Measurements from ENCODE around the gene BCL2.
"Not testable (repeated sequence)": the region's sequence is repeated elsewhere in the genome, so short reads cannot be mapped to it uniquely, and the experiment has no call there.

BCL2 gene

DNA sequence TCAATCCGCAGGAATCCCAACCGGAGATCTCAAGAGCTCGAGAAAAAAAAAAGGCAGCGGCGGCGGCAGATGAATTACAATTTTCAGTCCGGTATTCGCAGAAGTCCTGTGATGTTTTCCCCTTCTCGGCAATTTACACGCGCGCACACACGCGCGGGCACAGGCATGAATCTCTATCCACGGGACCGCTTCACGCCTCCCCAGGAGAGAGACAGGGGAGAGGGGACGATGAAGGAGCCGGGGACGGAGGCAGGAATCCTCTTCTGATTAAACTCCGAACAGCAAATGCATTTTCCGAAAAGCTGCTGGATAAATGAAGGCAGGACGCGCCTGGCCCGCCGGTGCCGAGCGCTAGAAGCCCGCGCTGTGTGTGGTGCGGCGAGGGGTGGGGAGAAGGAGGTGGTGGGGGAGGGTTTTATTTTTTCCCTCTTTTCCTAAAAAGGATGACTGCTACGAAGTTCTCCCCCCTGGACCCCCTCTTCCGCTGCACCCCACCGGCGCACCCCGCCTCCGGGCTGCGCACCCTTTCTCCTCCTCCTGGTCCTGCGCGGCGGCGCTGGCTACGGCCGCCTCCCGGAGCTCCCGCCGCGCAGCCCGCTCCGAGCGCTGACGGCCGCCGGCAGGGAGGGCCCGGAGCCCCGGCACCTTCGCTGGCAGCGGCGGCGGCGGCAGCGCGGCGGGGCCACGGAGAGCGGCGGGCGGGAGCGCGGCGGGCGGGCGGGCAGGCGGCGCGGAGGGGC is at the start of gene BCL2:
TSS of gene BCL2 (minus strand) at position 387 of the 740 bp plus-strand sequence.
- DNase-seq, result peak; percentile 85

DNA sequence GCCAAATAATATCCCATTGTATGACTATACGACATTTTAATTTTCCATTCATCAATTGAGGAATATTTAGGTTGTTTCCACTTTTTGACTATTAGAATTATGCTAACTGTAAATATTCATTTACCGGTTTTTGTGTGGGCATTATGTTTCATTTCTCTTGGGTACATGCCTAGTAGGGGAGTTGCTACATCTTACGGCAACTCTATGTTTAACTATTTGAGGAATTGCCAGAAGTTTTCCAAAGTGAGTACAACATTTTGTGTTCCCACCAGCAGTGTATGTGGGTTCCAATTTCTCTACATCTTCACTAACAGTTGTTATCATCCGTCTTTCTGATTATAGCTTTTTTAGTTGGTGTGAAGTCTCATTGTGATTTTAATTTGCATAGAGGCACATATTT is 49.0 kb upstream of the BCL2 start:
- DNase-seq, result no peak

DNA sequence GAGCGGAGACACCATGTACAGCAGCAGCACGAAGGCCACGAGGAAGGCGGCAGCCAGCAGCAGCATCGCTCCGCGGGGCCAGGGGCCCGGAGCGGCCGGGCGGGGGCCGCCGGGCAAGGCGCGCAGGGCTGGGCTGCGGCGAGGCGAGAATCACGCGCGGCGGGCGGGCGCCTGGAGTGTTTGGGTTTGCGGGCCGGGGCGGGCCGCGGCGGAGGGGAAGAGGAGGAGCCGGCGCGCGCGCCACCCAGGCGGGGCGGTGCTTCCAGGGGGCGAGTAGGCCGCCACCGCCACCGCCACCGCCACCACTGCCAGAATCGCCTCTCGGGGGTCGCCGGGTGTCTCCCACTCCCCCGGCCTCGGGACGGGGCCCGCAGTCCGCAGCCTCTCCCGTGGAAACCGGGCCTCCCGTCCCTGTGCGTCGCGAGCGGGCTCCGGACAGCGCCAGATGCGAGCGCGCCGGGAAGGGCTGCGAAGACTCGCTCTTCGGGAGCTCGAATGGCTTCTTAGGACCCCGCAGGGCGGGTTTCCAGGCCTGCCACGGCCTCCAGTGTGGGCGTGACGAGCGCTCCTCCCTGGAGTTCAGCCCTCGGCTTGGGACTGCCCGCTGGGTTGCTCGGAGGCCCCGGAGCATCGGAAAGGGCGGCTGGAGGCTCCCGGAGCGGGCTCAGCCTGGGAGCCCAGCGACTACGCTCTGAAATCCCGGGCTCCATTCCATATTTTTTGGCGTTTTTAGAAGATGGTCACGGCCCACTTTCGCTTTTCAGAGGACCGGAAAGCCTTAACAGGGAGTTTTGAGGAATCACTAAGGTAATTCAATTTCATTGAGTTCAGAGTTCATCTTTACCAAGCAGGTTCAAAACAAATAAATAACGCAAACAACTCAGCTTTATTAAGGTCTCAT is 47.7 kb upstream of the BCL2 start, which contains the start of gene KDSR:
TSS of gene KDSR (minus strand) at position 154 of the 901 bp plus-strand sequence. CDS start at position 66, 88 bp downstream.
- DNase-seq, result peak; percentile 98

GRCh38 chr18:63366213-63367052 is 46.9 kb upstream of the BCL2 start:
- peak; percentile 39 for DNase-seq

GRCh38 chr18:63365876-63366212 is 46.3 kb upstream of the BCL2 start:
- no peak for DNase-seq

GRCh38 chr18:63363951-63364350 is 44.4 kb upstream of the BCL2 start:
- DNase-seq, result no peak

DNA sequence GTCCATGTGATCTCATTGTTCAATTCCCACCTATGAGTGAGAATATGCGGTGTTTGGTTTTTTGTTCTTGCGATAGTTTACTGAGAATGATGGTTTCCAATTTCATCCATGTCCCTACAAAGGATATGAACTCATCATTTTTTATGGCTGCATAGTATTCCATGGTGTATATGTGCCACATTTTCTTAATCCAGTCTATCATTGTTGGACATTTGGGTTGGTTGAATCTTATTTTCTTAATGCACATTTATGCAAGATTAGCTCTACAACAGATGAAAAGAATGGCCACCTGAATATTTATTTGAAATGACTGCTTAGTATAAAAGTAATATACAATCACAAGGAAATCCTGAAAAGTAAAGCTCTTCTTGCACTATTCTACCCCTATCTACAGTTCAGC is 43.9 kb upstream of the BCL2 start:
- DNase-seq, result not testable (repeated sequence)

DNA sequence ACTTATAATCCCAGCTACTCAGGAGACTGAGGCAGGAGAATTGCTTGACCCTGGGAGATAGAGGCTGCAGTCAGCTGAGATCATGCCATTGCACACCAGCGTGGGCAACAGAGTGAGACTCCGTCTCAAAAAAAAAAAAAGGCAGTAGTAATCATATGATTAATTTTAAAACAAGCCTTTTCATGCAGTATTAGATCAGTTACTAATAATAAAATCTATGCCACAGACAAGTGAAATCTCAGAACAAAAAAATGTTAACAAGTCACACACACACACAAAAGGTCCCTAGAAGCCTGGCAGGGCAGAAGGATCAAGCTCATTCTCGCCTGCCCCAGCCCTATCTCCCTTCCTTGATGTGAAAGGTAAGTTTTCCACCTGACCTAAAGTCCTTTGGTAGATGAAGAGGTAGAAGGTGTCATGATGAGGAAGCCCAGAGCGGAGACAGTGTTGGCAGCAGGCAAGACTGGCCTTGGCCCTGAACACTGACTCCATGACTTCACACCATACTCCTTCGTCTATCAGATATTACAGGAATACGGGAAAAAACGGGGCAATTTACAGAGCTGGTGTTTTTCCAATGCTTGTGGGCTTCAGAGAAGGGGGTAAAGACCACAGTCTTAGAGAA is 36.8 kb upstream of the BCL2 start:
- no peak for DNase-seq

DNA sequence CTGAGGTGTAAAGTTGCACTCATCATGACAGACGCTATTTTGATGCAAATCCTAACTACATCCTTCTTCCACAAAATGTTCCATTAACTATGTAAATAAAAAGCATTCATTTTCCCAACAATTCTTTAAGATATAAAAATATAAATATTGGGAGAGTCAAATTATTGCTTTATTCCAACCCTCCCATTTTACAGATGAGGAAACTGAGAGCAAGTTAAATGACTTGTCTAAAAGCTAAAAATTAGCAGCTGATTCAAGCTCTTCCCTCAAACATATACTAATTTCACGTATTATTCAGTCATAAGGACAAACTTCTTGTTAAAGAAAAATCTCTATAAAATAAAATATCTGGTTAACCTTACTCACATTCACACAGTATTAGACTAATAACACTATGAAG is 30.7 kb upstream of the BCL2 start:
- no peak for DNase-seq

GRCh38 chr18:63348508-63349136 is 29.1 kb upstream of the BCL2 start:
- no peak for DNase-seq

DNA sequence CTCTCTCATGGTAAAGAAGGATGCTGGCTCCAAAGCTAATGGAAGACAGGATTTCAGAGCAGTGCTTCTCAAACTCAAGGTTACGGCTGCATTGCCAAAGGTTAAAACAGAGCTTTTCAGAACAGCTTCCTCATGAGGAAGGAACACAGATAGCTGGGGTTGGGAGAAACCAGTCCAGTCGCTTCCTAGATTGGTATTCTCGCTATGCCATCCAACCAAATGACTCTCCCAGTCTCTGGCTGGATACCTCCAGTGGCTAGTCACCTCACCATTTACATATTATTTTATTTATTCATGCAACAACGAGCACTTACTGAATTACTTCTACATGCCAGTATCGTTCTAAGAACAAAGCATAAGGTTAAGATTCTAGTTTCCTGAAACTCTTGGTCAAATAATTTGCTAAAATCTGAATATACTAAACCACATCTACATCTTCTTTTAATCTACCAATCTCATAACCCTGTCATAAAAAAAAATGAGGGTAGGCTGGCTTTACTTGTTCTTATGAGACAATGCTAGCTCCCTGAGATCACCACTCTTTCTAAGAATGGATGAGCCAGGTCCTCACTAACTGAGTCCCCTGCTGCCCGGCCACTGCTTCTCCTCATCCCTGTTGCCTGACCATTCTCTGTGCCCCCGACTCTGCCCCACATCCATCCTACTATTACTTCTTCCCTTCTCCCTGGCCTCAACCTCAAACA is 27.1 kb upstream of the BCL2 start:
- no peak for DNase-seq

- DNase-seq, result no peak
Observed at GRCh38 chr18:63346031-63346430, 26.5 kb upstream of the BCL2 start.

DNA sequence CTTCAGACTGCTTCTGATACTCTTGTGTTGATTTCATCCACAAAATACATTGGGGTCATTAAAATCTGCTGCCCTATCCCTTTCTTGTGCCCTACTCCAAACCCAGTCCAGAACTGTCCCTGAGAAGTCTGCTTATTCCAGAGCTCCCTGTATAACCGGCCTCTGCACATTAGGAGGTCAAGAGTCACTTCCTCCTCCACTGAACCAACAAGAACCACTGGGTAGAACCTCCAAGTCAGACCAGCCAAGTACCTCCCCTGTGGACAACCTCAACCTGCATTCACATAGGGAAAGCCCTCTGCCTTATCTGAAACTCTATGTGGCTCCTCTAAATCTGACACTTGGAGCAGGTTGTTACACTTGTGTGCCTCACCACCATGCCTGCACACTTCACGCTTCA is 25.3 kb upstream of the BCL2 start:
- DNase-seq, result no peak

- DNase-seq, result no peak
Observed at GRCh38 chr18:63344263-63344662, 24.7 kb upstream of the BCL2 start.

- DNase-seq, result peak; percentile 72
Observed at GRCh38 chr18:63342206-63342605, 22.6 kb upstream of the BCL2 start.

- DNase-seq, result peak; percentile 76
Observed at GRCh38 chr18:63339920-63340484, 20.4 kb upstream of the BCL2 start.

- no peak for DNase-seq
Observed at GRCh38 chr18:63336366-63337099, 17.0 kb upstream of the BCL2 start.

DNA sequence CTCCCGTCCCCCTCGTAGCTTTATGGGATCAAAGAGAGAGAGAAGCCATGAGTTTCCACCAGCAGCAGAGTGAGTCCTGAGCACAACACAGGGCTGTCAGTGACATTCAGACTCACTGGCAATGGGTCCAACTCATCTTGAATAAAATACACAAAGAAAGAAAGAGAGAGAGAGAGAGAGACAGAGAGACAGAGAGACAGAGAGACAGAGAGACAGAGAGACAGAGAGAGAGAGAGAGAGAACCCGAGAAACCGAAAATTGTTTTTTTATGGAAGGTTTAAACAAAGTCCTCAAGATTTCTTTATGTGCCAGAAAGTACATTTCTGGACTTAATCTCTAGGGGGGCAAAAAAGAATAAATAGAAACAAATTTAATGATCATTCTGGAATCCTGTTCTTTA is 11.5 kb upstream of the BCL2 start:
- no peak for DNase-seq

DNA sequence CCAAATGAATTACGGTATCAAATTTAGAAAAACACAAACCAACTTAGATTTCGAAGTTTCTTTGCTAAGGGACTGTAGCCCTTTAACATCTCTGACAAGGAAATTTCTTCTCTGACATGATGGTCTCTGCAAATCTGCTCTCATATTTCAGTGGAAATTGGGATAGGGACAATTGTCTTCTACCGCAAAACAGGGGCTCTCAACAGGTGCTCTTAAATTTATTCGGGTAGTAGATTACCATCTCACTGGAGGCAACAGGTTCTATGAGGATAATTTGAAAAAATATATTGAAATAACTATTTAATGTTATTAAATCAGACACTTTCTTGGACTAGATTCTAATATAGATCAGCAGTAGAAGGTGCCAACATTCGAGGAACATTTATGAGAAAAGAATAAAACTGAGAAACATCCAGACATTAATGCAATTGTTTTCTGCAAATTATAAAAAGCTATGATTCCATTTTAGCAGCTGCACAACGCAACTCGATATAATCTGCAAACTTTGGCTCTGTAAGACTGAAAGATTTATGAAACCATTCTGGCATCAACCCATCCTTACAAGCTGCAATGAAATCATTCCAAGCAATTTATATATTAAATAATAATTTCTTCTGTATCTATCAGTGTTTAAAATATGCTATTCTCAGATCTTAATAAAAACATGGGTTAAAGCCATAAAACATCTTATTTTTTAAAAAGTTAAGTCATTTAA is 10.0 kb upstream of the BCL2 start:
- DNase-seq, result no peak

DNA sequence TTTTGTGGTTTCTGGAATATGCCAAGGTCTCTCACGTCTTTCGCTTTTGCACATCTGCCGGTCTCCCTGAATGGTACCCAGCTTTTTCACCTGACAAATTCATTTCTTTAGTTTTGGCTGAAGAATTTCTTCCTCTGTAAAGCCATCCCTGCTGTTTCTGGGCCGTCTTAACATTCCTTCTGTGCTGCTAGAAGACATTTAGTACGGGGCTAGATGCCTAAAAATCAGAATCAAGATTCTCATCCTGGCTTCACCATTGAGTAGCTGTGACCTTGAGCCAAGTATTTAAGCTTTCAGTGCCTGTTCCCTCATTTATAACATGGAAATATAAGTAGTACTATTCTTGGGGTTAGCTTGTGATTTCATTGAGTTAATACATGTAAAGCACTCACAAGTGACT is 6.4 kb upstream of the BCL2 start:
- no peak for DNase-seq

Measured in eye (tissue), 1 donor.